NCI-H2196 treated with DMSO at 0.1 percent for 48 hours (cell line): Measurements from ENCODE around the gene FAM47E.

Source experiments
- DNase-seq: peaks from one replicate; lab custom pipeline; 2025; ENCODE audit not compliant: unreplicated experiment; lab: John Stamatoyannopoulos, UW

Gene FAM47E

GRCh38 chr4:76251441-76252270 is at the start of gene FAM47E:
Gene FAM47E, plus strand, starts transcription at chr4:76251721. Its CDS starts 26 bp downstream, at chr4:76251747.
- peak; percentile 19 for DNase-seq

DNA sequence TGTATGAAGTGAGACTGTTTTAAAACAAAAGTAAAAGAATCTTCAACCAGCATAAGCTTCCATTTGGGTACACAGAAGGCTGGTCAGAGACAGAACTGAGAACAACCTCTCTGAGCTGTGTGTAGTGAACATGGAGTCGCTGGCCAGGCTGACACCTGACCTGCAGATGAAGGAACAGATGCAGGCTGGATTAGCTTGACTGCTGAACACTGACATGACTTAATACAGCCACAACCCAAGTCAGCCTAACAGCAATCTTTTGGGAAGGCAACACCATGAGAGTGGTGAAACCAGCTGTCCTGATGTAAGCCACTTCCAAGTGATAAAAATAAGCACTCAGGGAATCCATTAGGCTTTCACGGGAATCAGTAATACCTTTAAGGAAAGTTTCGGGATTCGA is 48.0 kb upstream of the FAM47E start:
- no peak for DNase-seq

DNA sequence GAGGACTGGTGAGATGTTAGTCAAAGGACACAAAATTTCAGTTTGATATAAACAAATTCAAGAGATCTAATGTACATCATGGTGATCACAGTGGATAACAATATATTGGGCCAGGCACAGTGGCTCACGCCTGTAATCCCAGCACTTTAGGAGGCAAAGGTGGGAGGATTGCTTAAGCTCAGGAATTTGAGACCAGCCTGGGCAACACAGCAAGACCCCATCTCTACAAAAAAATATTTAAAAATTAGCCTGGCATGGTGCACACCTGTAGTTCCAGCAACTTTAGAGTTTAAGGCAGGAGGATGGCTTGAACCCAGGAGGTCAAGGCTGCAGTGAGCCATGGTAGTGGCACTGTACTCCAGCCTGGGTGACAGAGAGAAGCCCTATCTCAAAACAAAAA is 46.6 kb upstream of the FAM47E start:
- no peak for DNase-seq

GRCh38 chr4:76205476-76205875 is 46.0 kb upstream of the FAM47E start:
- DNase-seq: no peak

DNA sequence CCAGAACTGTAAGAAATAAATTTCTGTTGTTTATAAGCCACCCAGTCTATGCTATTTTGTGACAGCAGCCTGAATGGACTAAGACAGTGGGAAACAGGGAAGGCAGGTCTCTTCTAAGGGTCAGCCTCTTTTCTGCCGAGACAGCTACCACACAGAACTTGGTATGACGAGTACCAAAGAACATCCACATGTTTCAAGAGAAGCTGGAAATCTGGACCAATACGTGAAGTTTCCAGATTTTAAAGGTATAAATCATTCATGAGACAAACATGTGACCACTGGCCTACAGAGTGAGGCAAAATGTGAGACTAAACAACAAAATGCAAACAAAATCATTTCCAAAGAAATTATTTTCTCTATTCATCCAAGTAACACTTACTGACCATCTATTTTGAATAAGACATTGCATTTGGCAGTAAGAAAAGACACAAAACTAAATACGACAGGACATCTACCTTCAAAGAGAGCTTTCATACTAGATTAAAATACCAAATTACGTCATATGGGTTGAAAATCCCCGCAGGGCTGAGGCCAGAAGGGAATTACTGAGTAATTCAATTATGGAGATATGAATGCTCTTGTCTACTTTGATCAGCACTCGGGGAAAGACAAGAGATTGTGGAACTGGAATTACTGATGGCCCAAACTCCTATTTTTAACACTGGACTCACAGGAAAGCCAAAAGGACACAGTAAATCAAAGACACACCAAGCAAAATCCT is 45.1 kb upstream of the FAM47E start:
- DNase-seq: no peak

DNA sequence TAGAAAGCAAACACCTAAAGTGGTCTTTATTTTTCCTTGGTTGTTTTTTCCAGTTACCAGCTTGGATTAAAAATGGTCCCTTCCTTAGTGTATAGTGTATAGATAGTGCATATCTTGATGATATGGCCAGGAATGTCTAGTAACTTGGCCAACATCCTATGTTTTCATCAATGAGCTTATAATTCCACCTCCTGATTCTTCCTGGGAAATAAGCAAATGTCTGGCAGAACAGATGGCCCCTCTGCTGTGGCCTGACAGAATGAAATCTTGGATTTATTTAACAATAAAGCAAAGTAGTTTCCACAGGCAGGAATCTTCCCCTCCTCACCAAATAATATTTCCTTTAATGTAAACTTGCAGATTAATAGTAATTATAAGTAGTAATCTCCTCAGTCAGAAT is 44.0 kb upstream of the FAM47E start:
- DNase-seq: no peak

DNA sequence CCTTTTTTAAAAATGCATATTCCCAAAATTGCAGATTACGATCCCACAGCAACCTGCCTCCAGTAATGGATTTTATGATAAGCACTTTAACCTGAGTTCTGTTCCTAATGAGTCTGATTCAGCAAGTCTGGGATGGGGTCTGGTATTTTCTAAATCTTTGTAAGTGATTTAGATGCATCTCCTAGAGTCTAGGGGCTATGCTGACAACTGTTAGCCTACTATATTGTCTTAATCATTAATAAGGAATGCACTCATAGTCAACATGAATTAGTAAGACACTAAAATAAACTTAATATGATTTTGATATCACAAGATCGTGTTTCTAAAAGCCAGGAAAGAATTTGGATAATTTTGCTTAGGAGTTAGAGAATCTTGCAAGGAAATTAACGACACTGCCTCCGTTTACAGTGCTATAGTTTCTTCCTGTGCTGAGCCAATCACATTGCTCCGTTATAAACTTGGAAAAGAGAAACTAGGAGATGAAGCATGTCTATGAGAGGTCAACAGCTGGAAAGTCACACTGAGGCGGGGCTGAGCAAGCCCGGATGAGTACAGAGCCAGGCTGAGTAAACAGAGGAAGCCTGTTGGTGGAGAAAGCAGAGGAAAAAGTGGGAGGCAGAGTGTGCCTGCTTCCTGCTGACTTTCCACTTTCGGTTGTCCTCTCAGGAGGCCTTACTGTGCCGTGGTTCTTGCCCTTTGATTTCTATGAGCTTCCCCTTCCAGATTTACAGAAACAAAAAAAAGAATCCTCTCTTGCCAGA is 43.3 kb upstream of the FAM47E start:
- peak; percentile 17 for DNase-seq

GRCh38 chr4:76209881-76210280 is 41.6 kb upstream of the FAM47E start:
- no peak for DNase-seq

GRCh38 chr4:76210452-76210851 is 41.1 kb upstream of the FAM47E start:
- DNase-seq: no peak

DNA sequence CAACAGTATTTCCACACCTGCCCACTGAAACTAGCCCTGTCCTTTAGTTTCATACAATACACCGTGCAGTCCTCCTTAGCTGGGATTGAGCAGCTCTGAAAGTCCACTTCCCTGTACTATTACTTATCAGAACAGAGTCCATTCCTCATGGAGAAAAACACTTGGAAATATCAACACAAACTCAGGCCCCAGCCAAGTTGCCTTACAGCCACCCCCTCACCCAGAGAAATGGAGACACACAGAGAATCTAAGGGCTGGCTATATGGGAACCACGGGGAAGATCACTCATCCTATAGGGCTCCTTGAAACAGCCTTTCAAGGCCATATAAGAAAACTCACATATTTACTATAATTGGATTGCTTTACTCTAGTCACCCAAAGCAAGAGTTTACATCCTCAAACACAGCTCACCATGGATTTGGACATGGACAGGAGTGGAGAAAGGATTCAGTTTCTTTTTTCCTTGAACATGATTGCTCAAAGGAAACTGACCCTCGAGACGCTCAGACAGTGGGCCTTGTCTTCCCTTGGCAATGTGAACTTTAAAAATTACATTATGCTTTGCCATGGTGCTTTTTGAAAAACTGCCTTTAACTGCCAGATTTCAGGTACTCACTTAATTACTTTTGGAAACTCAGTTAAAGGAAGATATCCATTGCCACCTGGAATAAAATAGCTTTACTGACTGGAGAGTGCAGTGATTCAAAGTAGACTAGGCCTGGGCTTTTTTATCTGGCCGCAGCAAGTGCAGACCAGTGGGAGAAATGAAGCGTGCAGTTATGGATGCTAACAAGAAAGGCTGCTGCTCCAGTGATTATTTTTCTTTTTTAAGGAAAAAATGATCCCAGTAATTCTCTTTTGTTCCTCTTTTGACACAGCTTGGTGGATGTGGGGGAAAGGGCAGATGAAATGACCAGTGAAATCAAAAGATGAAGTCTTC is 39.5 kb upstream of the FAM47E start:
- DNase-seq: no peak

- no peak for DNase-seq
Observed at GRCh38 chr4:76212851-76213414, 38.6 kb upstream of the FAM47E start.

DNA sequence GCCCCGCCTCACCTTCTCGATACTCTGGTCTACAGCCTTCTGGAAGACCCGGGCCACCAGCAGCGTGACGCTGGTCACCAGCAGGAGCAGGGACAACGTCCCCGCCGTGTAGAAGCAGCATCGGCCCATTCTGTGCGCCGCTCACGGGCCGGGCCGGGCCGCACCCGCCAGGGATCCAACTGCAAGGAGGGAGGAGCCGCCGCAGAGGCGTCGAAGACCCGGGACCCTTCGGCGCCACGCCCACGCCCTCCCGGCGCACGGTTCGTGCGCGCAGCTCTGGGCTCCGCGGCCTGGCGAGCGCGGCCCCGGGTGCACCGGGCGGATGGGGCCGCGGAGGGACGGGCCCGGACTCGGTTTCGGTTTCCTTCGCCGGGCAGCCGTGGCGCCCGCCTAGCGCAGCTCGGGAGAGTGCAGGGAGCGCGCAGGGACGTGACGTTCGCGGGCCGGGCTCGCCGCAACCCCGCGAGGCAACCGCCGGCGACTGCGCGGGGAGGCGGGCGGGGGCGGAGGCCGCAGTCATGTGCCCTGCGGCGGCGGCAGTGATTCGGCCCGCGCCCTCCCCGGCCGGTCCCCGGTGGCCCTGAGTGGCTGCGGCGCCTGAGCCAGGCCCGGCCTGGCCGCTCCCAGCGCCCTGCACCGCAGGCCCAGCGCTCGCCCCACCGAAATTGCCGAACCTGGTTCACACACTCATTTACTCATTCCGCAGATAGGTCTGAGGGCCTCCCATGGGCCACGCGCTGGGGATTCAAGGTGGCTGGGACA is 37.9 kb upstream of the FAM47E start, which contains the start of gene SCARB2:
Gene SCARB2 (minus strand): TSS at position 410 of the 762 bp plus-strand sequence. CDS start 281 bp downstream, at position 129.
- DNase-seq: peak; percentile 52

- no peak for DNase-seq
Observed at GRCh38 chr4:76214177-76214675, 37.3 kb upstream of the FAM47E start.

GRCh38 chr4:76215077-76215476 is 36.4 kb upstream of the FAM47E start:
- DNase-seq: no peak

GRCh38 chr4:76216524-76216923 is 35.0 kb upstream of the FAM47E start:
- no peak for DNase-seq

GRCh38 chr4:76216975-76217814 is 34.3 kb upstream of the FAM47E start:
- DNase-seq: no peak

DNA sequence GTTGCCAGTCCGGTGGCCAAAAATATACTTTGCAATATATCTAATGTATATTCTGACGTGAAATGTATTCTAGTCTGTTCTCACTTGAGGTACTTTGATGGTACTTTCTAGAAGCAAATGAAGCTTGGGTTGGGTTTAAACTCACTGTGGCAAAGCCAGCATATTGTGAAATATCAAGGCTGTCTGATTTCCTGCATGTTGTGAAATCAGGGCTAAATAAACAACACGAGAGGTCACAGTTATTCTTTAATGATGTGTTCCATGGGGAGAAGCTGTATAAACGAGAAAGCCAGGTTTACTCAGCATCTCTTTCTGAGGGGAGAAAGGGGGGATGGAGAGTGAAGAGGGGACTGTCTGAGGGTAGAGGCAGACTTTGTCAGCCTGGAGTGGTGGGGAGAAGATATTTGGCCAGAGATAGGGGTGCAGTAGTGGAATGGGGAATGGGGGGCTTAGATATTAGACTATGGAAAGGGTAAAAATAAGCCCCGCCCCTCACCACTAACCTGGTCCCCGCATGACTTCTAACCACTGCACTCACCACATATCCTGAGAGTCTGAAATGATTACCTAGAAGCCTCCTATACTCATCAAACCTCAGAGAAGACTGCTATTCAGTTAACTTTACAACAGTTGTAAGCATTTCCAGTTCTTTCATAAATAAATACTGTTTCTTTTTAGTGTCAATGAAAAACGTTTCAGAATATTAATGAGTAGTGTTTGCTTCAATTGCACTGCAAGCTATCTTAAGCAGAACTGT is 32.0 kb upstream of the FAM47E start:
- DNase-seq: no peak

DNA sequence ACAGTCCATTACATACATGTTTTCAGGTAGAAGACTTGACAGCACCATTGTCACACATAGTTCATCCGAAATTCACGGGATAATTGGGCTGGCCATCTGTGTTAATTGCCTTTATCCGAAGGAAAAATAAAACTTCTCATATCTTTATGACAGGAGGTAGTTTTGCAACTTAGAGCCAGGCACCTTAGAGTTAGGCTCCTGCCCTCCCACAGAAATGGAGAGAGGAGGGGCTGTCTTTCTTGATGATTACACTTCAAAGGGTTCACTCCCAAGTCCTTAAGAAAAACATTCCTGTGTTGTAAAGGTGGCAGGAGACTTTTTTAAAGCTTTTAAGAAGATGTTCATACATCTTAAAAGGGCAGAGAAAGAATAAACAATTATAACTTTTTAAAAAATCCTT is 27.4 kb upstream of the FAM47E start:
- DNase-seq: no peak
